Renal cortex interstitium (tissue), 11 donors: Measurements from ENCODE around the gene WDR48. TPM values are rescaled to one million over a fixed set of nuclear protein-coding genes. Genes with fewer than 3 reads are reported as not detected.
"Not testable (repeated sequence)": the region's sequence is repeated elsewhere in the genome, so short reads cannot be mapped to it uniquely, and the experiment has no call there.

Experiments used
- DNase-seq, 11 donors: peaks; one replicate each; pipeline ENCODE4 v3.0.0-alpha.2; 2013; ENCODE audit warnings: low read depth in 9 of 11, low spot score in 4 of 11; ENCODE audit errors: extremely low read depth in 1 of 11
- polyA plus RNA-seq, 3 donors: library from polyadenylated mRNA; unstranded; fragments of 120-200 nt; gene quantifications; one replicate each; pipeline ENCODE4 v1.2.1, GENCODE V29; 2013; ENCODE audit not compliant: insufficient read length in 3 of 3

Gene WDR48
- polyA plus RNA-seq, 3 donors, result 82.4 to 104 (median 90.7) TPM

- no peak for DNase-seq
Observed at GRCh38 chr3:39050029-39050428, 1.8 kb upstream of the WDR48 start.

- no peak for DNase-seq
Observed at GRCh38 chr3:39052583-39052982, 767 bp downstream of the WDR48 start.

- no peak for DNase-seq
Observed at GRCh38 chr3:39053696-39054095, 1.9 kb downstream of the WDR48 start.

- DNase-seq, result no peak
Observed at GRCh38 chr3:39056151-39056550, 4.3 kb downstream of the WDR48 start.

GRCh38 chr3:39061228-39061627, 9.4 kb downstream of the WDR48 start:
- DNase-seq, result not testable (repeated sequence)

- DNase-seq, result no peak
Observed at GRCh38 chr3:39062180-39062579, 10.4 kb downstream of the WDR48 start.

GRCh38 chr3:39063143-39063542, 11.3 kb downstream of the WDR48 start:
- no peak for DNase-seq

- no peak for DNase-seq
Observed at GRCh38 chr3:39064646-39065045, 12.8 kb downstream of the WDR48 start.

GRCh38 chr3:39065197-39065596, 13.4 kb downstream of the WDR48 start:
- no peak for DNase-seq

GRCh38 chr3:39067286-39067685, 15.5 kb downstream of the WDR48 start:
- DNase-seq, result no peak

- DNase-seq, result no peak
Observed at GRCh38 chr3:39068556-39068955, 16.7 kb downstream of the WDR48 start.

- DNase-seq, result no peak
Observed at GRCh38 chr3:39075910-39076309, 24.1 kb downstream of the WDR48 start.

GRCh38 chr3:39079530-39079929, 27.7 kb downstream of the WDR48 start:
- DNase-seq, result no peak

GRCh38 chr3:39080026-39080425, 28.2 kb downstream of the WDR48 start:
- no peak for DNase-seq

- no peak for DNase-seq
Observed at GRCh38 chr3:39082666-39083313, 31.0 kb downstream of the WDR48 start.

GRCh38 chr3:39086144-39086543, 34.3 kb downstream of the WDR48 start:
- DNase-seq, result no peak

GRCh38 chr3:39088456-39088855, 36.6 kb downstream of the WDR48 start:
- no peak for DNase-seq

- no peak for DNase-seq
Observed at GRCh38 chr3:39088889-39089288, 37.1 kb downstream of the WDR48 start.

- DNase-seq, result no peak
Observed at GRCh38 chr3:39090922-39091321, 39.1 kb downstream of the WDR48 start.

GRCh38 chr3:39094851-39095677, 43.2 kb downstream of the WDR48 start:
- no peak for DNase-seq

GRCh38 chr3:39095778-39096177, 44.0 kb downstream of the WDR48 start:
- DNase-seq, result no peak
